BE2C (cell line): ENCODE data around the gene ACAD10.

Experiments used
- DNase-seq: peaks from one replicate; pipeline ENCODE4 v3.0.0-alpha.2; 2020
- H3K27me3 ChIP-seq: fragments of 250-450 bp; sonication (Bioruptor Pico); 2 replicates; pipeline ENCODE4 v1.5.1; 2020; ENCODE audit warnings: mild to moderate bottlenecking
- H3K36me3 ChIP-seq: fragments of 250-450 bp; sonication (Bioruptor Pico); 2 replicates; pipeline ENCODE4 v1.5.1; 2020; ENCODE audit warnings: mild to moderate bottlenecking
- H3K4me1 ChIP-seq: fragments of 250-450 bp; sonication (Bioruptor Pico); 2 replicates; pipeline ENCODE4 v1.5.1; 2020
- H3K4me3 ChIP-seq: 2 replicates; pipeline ENCODE4 v1.5.1; 2011; ENCODE audit warnings: low read depth, low read length
- H3K9me3 ChIP-seq: fragments of 250-450 bp; sonication (Bioruptor Pico); 2 replicates; pipeline ENCODE4 v1.5.1; 2020
- CTCF ChIP-seq: IDR thresholded peaks from 2 replicates; pipeline ENCODE4 v1.5.1; 2012; ENCODE audit warnings: mild to moderate bottlenecking, low read depth, low read length

Gene ACAD10

GRCh38 chr12:111767362-111768158, 81.7 kb downstream of the ACAD10 start:
- peak; percentile 37 for DNase-seq
- H3K4me1 ChIP-seq, result peaks cover 3% of the 10 kb centered on the region; the same call in 1 of the 2 replicates

GRCh38 chr12:111768159-111768895, 82.5 kb downstream of the ACAD10 start:
- Histone ChIP-seq H3K27me3 (no peaks in the 10 kb centered on the region), H3K4me3 (peak overlapping the region; percentile 89), H3K4me1 (peaks cover 3% of the 10 kb centered on the region; the same call in 1 of the 2 replicates), H3K9me3 (no peaks in the 10 kb centered on the region), H3K36me3 (no peaks in the 10 kb centered on the region)
- no peak for TF ChIP-seq CTCF
- DNase-seq, result no peak

More at GRCh38 chr12:111767362-111768158, 81.7 kb downstream of the ACAD10 start:
- no peaks in the 10 kb centered on the region for H3K9me3 ChIP-seq
- H3K27me3 ChIP-seq, result no peaks in the 10 kb centered on the region
- H3K36me3 ChIP-seq, result no peaks in the 10 kb centered on the region
- peak overlapping the region; percentile 89 for H3K4me3 ChIP-seq
- TF ChIP-seq CTCF, result no peak

- DNase-seq, result no peak
- no peaks in the 10 kb centered on the region for H3K9me3 ChIP-seq
- peaks cover 9% of the 10 kb centered on the region for H3K4me1 ChIP-seq
- H3K27me3 ChIP-seq, result no peaks in the 10 kb centered on the region
- no peak overlapping the region for H3K4me3 ChIP-seq
- H3K36me3 ChIP-seq, result no peaks in the 10 kb centered on the region
- no peak for TF ChIP-seq CTCF
Observed at GRCh38 chr12:111769599-111769998, 83.7 kb downstream of the ACAD10 start.

- Histone ChIP-seq H3K4me3 (no peak overlapping the region), H3K27me3 (no peaks in the 10 kb centered on the region), H3K4me1 (peaks cover 22% of the 10 kb centered on the region), H3K9me3 (no peaks in the 10 kb centered on the region), H3K36me3 (peaks cover 10% of the 10 kb centered on the region)
- TF ChIP-seq CTCF, result no peak
- DNase-seq, result no peak
Observed at GRCh38 chr12:111773801-111774551, 88.1 kb downstream of the ACAD10 start.

- Histone ChIP-seq H3K4me3 (peak overlapping the region; percentile 24), H3K36me3 (peaks cover 15% of the 10 kb centered on the region), H3K4me1 (peaks cover 22% of the 10 kb centered on the region), H3K9me3 (no peaks in the 10 kb centered on the region), H3K27me3 (no peaks in the 10 kb centered on the region)
- TF ChIP-seq CTCF, result no peak
- DNase-seq, result peak; percentile 70
Observed at GRCh38 chr12:111775205-111776193, 89.6 kb downstream of the ACAD10 start.
